ENCODE data around the gene FRMPD4.

FRMPD4 gene

DNA sequence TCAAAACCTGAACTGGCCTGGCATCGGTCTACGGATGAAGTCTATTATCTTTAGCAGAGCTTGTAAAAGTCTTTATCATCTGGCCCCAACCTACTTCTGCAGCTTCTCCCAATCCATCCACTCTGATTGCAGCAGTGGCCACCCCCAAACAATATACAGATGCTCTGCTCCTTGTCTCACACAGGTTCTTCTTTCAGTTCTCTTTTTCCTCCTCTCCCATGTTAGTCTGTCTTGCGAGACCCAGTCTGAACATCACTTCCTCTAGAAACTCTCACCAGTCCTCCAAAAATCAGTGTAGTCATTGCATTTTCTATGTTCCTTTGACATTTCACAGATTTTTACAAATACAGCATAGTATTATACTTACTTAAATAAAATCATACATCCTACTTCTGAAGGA, 163.0 kb downstream of the FRMPD4 start:
- no peak for DNase-seq (ENCODE audit: low read depth in 2 of 2)

GRCh38 chrX:12304261-12304660, 166.0 kb downstream of the FRMPD4 start:
- DNase-seq (ENCODE audit: low read depth in 2 of 2), result no peak

GRCh38 chrX:12307961-12308360, 169.7 kb downstream of the FRMPD4 start:
- no peak for DNase-seq (ENCODE audit: low read depth in 2 of 2)

DNA sequence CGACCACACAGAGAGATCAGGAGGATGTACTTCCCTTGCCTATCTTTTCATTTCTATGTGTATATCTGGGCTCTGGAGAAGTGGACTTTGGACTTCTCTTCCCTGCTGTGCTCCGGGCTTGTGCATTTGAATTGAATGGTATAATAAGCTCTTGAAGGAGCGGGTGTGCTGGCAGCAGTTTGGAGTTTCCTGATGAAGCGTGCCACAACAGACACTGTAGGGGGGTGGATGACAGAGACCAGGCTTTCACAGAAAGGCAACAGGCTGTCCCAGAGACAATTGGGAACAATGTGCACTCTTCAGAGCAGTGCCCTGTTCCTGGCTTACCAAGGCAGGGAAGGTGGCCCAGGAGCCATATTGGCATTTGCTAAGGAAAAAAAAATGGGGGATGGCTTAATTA, 170.1 kb downstream of the FRMPD4 start:
- DNase-seq (ENCODE audit: low read depth in 2 of 2), result no peak

- DNase-seq (ENCODE audit: low read depth in 2 of 2), result no peak
These were observed 170.9 kb downstream of the FRMPD4 start for GRCh38 chrX:12309040-12309743.

- DNase-seq (ENCODE audit: low read depth in 2 of 2), result no peak
These were observed 171.4 kb downstream of the FRMPD4 start for GRCh38 chrX:12309744-12310076.

DNA sequence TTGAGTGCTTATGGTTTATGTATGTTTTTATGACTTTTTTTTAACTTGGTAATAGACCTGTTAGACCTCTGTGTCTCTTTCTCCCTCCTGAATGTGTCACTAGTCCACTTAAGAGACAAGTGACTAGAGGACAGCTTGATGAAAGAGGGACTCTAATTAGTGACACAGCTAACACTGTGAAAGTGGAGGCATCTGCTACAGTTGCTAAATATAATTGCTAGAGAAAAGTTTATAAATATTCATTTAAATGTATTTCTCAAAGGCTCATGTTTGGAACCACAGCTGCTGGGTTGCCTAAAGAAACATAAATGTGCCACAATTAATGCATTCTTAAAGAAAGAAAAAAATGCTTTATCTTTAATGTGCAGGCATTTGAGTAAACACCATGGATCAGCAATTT, 176.4 kb downstream of the FRMPD4 start:
- DNase-seq (ENCODE audit: low read depth in 2 of 2), result no peak

DNA sequence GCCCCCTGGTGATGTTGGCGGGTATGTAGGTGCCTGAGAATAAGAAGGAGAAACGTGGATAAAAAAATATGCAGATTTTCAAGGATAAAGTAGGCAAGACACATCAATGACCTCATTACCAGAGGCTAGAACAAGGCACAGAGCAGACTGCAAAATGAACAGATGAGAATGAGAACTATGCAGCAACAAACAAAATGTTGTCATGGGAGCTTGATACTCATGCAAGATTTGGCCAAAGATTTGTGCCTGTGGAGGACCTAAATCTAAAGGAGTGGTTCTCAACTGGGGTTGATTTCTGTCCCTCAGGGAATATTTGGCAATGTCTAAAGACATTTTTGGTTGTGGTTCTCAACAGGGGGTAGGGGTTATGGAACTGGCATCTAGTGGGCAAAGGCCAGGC, 177.3 kb downstream of the FRMPD4 start:
- DNase-seq (ENCODE audit: low read depth in 2 of 2), result no peak

GRCh38 chrX:12319003-12319519, 180.8 kb downstream of the FRMPD4 start:
- DNase-seq (ENCODE audit: low read depth in 2 of 2), result no peak

DNA sequence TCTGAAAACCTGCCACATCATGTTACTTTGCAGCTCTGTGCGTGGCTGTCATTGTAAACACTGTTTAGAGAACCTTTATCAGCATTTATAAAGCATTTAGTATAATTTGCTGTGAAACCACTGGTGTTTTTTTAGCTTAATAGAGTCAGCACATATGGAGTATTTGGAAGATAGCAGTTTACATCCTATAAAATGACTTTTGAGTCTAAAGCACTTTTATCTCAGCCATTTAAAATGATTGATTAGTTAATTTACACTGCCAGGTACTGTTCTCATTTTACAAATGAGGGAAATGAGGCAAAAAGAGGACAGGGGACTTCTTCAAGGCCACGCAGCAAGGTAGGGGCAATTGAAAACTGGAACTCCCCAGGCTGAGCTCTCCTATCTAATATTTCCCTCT, 181.7 kb downstream of the FRMPD4 start:
- no peak for DNase-seq (ENCODE audit: low read depth in 2 of 2)

DNA sequence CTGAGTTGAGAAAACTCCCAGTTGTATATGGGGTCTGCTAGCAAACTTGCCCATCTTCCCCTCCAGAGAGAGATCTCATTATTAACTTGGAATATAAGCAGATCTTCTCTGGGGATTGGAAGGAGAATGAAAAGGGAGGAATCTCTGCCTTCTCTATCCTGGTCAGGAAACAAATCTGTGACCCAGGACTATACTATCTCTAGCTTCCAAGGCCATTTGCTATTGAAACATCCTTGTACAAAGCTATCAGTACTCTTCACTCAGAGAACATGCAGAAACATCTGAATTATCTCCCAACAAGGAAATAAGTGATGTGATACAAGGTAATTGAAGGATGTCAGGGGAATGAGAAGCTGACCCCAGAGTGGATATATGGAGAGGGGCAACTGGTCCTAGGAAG, 183.8 kb downstream of the FRMPD4 start:
- DNase-seq (ENCODE audit: low read depth in 2 of 2), result no peak

DNA sequence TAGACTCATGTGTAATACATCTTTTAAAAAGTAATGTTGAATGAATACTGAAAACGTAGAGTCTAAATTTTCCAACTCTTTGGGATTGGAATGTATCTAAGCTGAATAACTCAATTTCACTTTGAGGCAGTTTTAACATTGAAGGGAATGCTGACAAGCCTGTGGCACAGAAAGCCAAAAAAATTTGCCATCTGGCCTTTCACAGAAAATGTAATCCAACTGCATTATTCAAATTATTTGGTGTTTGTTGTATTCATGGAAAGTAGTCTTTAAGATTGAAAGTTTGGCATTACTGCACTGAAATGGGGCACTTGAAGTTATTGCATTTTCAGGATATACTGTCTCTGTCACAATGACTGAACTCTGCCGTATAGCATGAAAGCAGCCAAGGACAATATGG, 186.9 kb downstream of the FRMPD4 start:
- DNase-seq (ENCODE audit: low read depth in 2 of 2), result no peak

DNA sequence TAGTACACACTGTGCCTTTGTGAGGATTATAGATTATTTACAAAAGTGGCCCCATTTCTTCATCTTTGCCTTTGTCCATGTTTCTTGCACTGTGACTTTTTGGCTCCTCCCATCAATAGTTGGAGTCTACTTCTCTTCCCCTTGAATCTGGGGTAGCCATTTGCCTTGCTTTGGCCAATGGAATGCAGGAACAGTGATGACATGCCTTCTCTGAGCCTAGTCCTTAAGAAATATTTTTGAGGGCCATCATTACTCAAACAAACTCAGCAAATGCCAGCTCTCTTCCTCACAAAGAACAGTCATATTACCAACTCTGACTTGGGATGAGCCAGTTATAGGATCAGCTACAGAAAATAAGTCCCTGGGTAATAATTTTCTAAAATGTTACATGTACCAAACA, 189.6 kb downstream of the FRMPD4 start:
- DNase-seq (ENCODE audit: low read depth in 2 of 2), result no peak

DNA sequence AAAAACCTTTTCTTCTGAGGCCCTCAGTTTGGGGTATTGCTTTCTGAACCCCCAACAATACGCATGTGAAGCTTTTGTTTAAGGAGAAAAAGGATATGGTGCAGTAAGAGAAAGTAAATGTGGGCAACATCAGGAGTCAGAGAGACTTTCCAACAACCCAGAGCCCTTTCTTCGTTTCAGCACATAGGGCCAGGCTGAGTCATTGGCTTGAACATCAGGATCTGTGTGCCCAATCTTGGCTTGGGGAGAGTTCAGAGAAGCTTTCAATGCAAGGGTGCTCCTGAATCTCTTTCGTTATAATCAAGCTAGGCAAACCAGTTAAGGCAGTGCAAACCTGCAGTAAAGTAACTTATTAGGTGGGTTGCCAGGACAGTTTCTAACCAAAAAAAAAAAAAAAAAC, 191.2 kb downstream of the FRMPD4 start:
- DNase-seq (ENCODE audit: low read depth in 2 of 2), result no peak

DNA sequence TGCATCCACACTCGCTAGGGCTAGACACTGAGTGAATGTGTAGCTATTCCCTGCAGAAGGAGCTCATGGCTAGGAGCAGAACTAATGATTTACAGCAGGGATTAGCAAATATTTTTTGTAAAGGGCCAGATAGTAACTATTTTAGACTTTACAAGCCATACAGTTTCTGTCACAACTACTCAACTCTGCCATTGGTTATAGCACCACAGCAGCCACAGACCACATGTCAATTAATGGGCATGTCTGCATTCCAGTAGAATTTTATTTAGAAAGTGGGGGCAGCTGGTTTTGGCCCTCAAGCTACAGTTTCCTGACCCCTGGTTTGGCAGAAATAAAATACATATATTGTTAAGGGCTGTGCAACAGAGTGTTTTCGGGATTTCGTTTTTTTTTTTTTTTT, 192.6 kb downstream of the FRMPD4 start:
- no peak for DNase-seq (ENCODE audit: low read depth in 2 of 2)

DNA sequence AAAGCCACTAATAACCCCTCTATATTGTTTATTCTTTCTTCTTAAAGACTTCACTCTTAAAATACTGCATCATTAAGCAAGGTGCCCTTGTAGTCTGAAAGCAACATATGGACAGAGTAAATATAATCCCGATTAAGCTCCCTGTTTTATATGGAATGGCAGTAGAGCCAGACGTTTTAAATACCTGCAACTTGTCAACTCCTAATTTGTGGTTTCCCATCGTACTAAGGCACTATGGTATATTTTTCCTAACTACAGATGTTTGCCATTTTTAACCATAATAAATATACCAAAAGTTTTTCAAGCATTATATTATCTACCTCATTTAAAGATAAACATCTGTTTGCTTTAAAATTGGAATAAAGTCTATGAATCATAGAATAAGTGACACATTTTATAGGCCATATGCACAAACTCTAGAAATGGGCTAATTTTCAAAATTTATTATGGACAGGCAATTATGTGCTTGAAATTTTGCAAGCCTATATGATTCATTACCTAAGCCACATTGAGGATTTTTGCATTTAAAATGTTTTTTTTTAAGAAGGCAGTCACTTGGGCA, 194.6 kb downstream of the FRMPD4 start:
- no peak for DNase-seq (ENCODE audit: low read depth in 2 of 2)

DNA sequence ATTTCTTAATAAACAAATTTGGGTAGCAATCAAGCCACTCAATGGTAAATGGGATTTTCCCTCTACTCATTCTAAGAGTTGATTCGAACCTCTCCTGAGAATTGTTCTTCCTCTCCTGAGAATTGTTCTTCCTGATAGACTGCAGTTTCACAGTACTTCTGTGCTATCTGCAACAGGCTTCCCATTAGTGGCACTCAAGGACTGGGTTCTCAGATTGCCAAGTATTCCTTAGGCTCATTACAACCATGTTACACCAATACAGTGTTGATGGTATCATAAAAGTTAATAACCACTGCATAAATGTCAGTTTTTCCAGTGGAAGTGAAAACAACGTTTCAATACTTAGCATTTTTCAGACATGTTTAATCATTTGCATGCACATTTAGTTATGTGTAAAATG, 201.6 kb downstream of the FRMPD4 start:
- DNase-seq (ENCODE audit: low read depth in 2 of 2), result no peak

DNA sequence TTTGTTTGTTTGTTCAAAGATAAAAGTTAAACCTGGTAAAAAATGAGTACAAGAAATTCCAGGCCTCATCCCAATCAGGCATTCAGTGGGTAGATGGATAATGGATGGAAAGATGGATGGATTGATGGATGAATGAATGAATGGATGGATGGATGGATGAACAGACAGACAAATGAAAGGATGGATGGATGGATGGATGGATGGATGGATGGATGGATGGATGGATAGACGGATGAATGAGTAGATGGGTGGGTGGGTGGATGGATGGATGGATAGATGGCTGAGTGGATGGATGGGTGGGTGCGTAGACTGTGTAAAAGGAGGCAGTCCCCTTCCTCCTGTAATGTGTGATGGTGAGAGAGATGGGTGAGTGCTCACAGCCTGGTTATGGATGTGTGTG, 206.7 kb downstream of the FRMPD4 start:
- no peak for DNase-seq (ENCODE audit: low read depth in 2 of 2)

GRCh38 chrX:12349201-12349600, 210.9 kb downstream of the FRMPD4 start:
- DNase-seq (ENCODE audit: low read depth in 2 of 2), result no peak

- no peak for DNase-seq (ENCODE audit: low read depth in 2 of 2)
These were observed 214.6 kb downstream of the FRMPD4 start for GRCh38 chrX:12352922-12353321.

DNA sequence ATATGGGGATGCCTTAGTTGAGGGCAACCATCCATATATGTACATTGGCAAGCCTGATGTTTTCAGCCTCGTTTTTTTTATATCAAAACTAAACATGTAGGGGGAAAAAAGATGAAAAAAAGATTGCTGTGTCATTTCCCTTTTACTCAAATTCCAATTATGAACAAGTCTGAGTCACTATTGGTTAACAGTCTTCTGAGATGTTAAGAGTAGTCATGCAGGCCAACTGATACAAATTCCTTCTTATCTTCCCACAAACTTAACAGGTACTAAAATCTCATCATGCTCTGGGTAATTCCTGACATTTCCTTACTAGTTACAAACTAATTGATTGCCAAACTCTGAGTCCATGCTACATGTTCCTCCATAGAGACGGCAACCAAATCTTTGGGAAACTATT, 222.1 kb downstream of the FRMPD4 start:
- DNase-seq (ENCODE audit: low read depth in 2 of 2), result no peak

DNA sequence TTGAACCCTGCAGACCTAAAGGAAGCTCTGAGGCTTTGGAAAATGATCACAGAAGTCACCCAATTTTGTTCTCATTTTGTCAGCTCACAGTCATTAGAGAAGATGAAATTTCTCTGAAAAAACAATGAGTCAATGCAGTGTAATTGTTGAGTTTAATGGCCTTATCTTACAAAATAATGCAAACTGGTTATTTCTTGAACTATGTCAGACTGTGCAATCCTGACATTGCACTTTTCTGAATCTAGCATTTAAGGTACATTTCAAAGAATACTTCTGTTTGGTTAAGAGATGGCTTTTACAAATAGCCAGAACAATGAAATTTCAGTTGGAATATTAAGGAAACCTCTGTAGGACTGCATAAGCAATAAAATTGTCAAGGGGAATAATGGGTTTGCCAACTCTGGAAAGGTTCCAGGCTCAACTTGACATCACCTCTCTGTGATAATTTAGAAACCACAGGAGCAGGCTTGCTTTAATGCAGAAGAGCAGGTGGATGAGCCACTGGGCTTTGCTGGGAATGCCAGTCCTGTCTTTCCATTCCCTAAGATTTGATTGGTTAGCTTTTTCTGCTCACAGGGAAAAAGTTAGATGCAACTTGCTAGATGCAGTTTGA, 222.8 kb downstream of the FRMPD4 start:
- no peak for DNase-seq (ENCODE audit: low read depth in 2 of 2)

DNA sequence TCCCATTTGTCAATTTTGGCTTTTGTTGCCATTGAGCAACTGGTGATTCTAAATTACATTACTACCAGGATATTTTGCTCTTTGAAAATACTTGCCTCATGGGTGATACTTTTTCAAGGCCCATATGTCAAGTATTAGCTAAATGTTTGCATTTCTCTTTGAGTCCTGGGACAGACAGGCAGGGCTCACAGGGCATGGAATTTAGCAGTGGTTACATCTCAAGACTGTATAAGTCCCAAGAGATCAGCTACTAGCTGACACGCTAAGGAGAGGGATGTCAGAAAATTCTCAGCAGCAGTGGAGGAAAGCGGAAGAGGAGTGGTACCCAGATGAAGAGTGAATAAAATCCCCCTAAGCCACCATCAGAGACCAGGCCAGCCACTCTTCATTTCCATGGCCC, 224.9 kb downstream of the FRMPD4 start:
- DNase-seq (ENCODE audit: low read depth in 2 of 2), result no peak

- no peak for DNase-seq (ENCODE audit: low read depth in 2 of 2)
These were observed 228.2 kb downstream of the FRMPD4 start for GRCh38 chrX:12366440-12366839.
